NCI-H2081 treated with DMSO at 0.1 percent for 48 hours (cell line): ENCODE results near the gene LAMA1.

Experiments
- DNase-seq: peaks from one replicate; lab custom pipeline; 2025; lab: John Stamatoyannopoulos, UW

LAMA1 gene

GRCh38 chr18:7047336-7047735 lies 70.3 kb downstream of the LAMA1 start:
- no peak for DNase-seq

GRCh38 chr18:7038330-7038851 lies 79.2 kb downstream of the LAMA1 start:
- peak; percentile 52 for DNase-seq

GRCh38 chr18:7037470-7037869 lies 80.1 kb downstream of the LAMA1 start:
- no peak for DNase-seq

- DNase-seq, result no peak
Observed at GRCh38 chr18:7035807-7036206, 81.8 kb downstream of the LAMA1 start.

- DNase-seq, result no peak
Observed at GRCh38 chr18:7034924-7035323, 82.7 kb downstream of the LAMA1 start.

GRCh38 chr18:7032537-7032936 lies 85.1 kb downstream of the LAMA1 start:
- DNase-seq, result no peak

- no peak for DNase-seq
Observed at GRCh38 chr18:7028625-7029024, 89.0 kb downstream of the LAMA1 start.

GRCh38 chr18:7025194-7025593 lies 92.4 kb downstream of the LAMA1 start:
- DNase-seq, result no peak

- no peak for DNase-seq
Observed at GRCh38 chr18:7023581-7023980, 94.0 kb downstream of the LAMA1 start.

GRCh38 chr18:7023063-7023580 lies 94.5 kb downstream of the LAMA1 start:
- DNase-seq, result no peak

- DNase-seq, result peak; percentile 88
Observed at GRCh38 chr18:7021994-7022840, 95.4 kb downstream of the LAMA1 start.

- no peak for DNase-seq
Observed at GRCh38 chr18:7020995-7021777, 96.4 kb downstream of the LAMA1 start.

- DNase-seq, result no peak
Observed at GRCh38 chr18:7017013-7017412, 100.6 kb downstream of the LAMA1 start.

- no peak for DNase-seq
Observed at GRCh38 chr18:7011142-7011541, 106.5 kb downstream of the LAMA1 start.

- peak; percentile 41 for DNase-seq
Observed at GRCh38 chr18:7004009-7004408, 113.6 kb downstream of the LAMA1 start.

GRCh38 chr18:7002107-7002506 lies 115.5 kb downstream of the LAMA1 start:
- peak; percentile 50 for DNase-seq

- no peak for DNase-seq
Observed at GRCh38 chr18:7000484-7001096, 117.0 kb downstream of the LAMA1 start.

GRCh38 chr18:6997808-6998207 lies 119.8 kb downstream of the LAMA1 start:
- no peak for DNase-seq

- DNase-seq, result no peak
Observed at GRCh38 chr18:6994771-6995430, 122.7 kb downstream of the LAMA1 start.

GRCh38 chr18:6994056-6994770 lies 123.4 kb downstream of the LAMA1 start:
- no peak for DNase-seq

- DNase-seq, result no peak
Observed at GRCh38 chr18:6992761-6993160, 124.8 kb downstream of the LAMA1 start.
